Peyer's patch (tissue), 4 donors: ENCODE data around the gene FOXC1. TPM values are rescaled to one million over a fixed set of nuclear protein-coding genes. Genes with fewer than 3 reads are reported as not detected.

Experiments
- DNase-seq, 3 donors: peaks; one replicate each; pipeline ENCODE4 v3.0.0-alpha.2; 2017 to 2019
- H3K27ac ChIP-seq, 4 donors: fragments of 200-600 bp; sonication (generic); one replicate each; pipeline ENCODE4 v1.5.1; 2016 to 2019
- H3K27me3 ChIP-seq, 2 donors: fragments of 200-600 bp; sonication (generic); one replicate each; pipeline ENCODE4 v1.5.1; 2019
- H3K36me3 ChIP-seq, 3 donors: fragments of 200-600 bp; sonication (generic); one replicate each; pipeline ENCODE4 v1.5.1; 2016 to 2019
- H3K4me1 ChIP-seq, 4 donors: fragments of 200-600 bp; sonication (generic); one replicate each; pipeline ENCODE4 v1.5.1; 2016 to 2019
- H3K4me3 ChIP-seq, 4 donors: fragments of 200-600 bp; sonication (generic); 1 replicate in 3 of 4; 2 replicates in 1 of 4; pipeline ENCODE4 v1.5.1; 2016 to 2019; ENCODE audit warnings: mild to moderate bottlenecking in 1 of 4
- H3K9me3 ChIP-seq, 4 donors: fragments of 200-600 bp; sonication (generic); one replicate each; pipeline ENCODE4 v1.5.1; 2016 to 2019; ENCODE audit warnings: mild to moderate bottlenecking in 1 of 4
- CTCF ChIP-seq, 6 experiments: fragments of 450-650 bp in 4 of 6; fragments of 200-600 bp in 2 of 6; sonication (generic) in 1 of 6; IDR thresholded peaks; one replicate each; pipeline ENCODE4 v1.5.1; 2017 to 2019; ENCODE audit warnings: antibody characterized with exemption in 6 of 6, mild to moderate bottlenecking in 3 of 6, moderate library complexity in 1 of 6
- POLR2A ChIP-seq, 2 donors: fragments of 450-650 bp; IDR thresholded peaks; one replicate each; pipeline ENCODE4 v1.5.1; 2017; ENCODE audit warnings: antibody characterized with exemption in 2 of 2, mild to moderate bottlenecking in 2 of 2, moderate library complexity in 2 of 2
- total RNA-seq, 4 donors: library from RNA; depleted of rRNA; stranded (reverse); fragments of >200 nt; gene quantifications; one replicate each; pipeline ENCODE4 v1.1.0, GENCODE V29; 2016

Gene FOXC1
- total RNA-seq, 4 donors from 2014 or later: 1.6 to 3.3 (median 2.7) TPM; not detected in 1

DNA sequence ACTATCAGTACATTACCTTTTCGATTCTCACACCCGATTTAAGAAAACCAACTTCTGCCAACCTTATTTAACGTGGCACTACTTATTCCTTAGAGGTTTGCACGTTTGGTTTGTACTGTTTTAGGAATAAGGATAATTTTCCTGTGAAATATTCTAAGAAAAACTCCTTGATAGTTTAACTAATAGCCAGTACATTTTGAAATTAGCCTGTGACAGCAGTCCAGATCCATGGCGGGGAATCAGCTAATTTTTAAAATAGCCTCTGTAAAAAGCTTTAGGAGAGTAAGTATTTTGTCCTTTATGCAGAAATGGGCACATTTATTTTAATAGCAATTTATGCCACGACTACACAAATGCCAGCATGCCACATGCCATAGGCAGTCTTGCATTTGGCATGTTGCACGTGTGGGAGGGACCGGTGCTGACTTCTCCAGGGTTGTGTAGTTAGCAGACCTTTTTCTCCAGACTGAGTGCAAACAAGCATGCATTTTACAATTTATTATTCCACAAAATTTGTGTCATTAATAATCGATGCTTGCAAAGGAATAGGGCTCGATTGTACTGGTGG is 6.2 kb downstream of the FOXC1 start:
- Histone ChIP-seq H3K4me1 (peaks cover 0 to 41% (median 19%) of the 10 kb centered on the region in 4 donors), H3K27ac (no peak overlapping the region), H3K4me3 (no peak overlapping the region), H3K36me3 (peaks cover 0 to under 1% (median 0%) of the 10 kb centered on the region in 3 donors), H3K27me3 (peaks cover 7 to 55% of the 10 kb centered on the region in 2 donors), H3K9me3 (no peaks in the 10 kb centered on the region)
- no peak for DNase-seq
- TF ChIP-seq CTCF (IDR thresholded peaks at IDR 0.05) (no peak), POLR2A (IDR thresholded peaks at IDR 0.05) (no peak)

GRCh38 chr6:1616701-1617463 is 7.2 kb downstream of the FOXC1 start:
- TF ChIP-seq CTCF (IDR thresholded peaks at IDR 0.05) (no peak), POLR2A (IDR thresholded peaks at IDR 0.05) (no peak)
- Histone ChIP-seq H3K36me3 (peaks cover 0 to 6% (median 0%) of the 10 kb centered on the region in 3 donors), H3K27ac (no peak overlapping the region), H3K4me3 (no peak overlapping the region), H3K27me3 (peaks cover 7 to 47% of the 10 kb centered on the region in 2 donors), H3K9me3 (no peaks in the 10 kb centered on the region), H3K4me1 (peaks cover 0 to 36% (median 13%) of the 10 kb centered on the region in 4 donors)
- DNase-seq: peak in 1 of 3 donors; percentile 34

DNA sequence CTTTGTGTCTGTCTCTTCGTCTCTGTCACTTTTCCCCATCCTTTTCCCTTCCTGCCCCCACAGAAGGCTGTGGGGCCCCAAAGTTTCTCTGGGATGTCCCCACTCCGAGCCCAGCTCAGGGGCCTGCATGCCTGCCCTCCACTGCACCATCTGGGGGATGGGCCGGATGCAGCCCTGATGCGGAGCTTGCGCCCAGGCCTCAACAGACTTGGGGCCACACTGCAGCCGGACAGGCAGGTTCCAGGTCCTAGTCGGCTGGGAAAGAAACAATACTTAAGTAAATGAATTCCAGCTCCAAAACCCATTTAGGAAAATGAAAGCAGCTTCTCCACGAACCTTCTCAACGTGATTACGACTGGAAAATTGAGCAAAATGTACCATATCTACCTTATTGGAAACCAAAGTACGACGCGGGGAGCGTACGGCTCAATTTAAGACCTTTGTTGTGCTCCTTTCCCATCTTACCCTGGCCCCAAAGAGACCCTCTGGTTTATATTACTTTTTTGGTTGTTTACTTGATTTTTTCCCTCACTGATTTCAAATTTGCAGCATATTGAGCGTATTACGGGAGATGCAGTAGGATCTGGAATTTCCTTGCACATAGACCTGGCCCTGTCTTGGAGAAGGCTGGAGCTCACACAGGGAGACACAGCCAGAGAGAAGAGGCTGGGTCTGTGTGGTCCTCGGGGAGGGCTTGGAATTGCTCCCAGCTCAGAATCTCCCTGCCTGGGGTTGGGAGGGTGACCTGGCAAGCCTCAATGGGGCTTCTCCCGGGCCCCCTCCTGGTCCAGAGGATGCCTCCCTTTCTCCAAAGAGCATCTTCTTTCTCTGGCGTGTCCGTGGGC is 8.0 kb downstream of the FOXC1 start:
- TF ChIP-seq CTCF (IDR thresholded peaks at IDR 0.05) (no peak), POLR2A (IDR thresholded peaks at IDR 0.05) (no peak)
- H3K36me3 ChIP-seq: peaks cover 0 to 14% (median 0%) of the 10 kb centered on the region in 3 donors
- peaks cover 0 to 29% (median 10%) of the 10 kb centered on the region in 4 donors for H3K4me1 ChIP-seq
- no peaks in the 10 kb centered on the region for H3K9me3 ChIP-seq
- H3K27me3 ChIP-seq: peaks cover 7 to 40% of the 10 kb centered on the region in 2 donors
- DNase-seq: peak in 1 of 3 donors; percentile 21
- no peak overlapping the region for H3K4me3 ChIP-seq
- H3K27ac ChIP-seq: no peak overlapping the region

DNA sequence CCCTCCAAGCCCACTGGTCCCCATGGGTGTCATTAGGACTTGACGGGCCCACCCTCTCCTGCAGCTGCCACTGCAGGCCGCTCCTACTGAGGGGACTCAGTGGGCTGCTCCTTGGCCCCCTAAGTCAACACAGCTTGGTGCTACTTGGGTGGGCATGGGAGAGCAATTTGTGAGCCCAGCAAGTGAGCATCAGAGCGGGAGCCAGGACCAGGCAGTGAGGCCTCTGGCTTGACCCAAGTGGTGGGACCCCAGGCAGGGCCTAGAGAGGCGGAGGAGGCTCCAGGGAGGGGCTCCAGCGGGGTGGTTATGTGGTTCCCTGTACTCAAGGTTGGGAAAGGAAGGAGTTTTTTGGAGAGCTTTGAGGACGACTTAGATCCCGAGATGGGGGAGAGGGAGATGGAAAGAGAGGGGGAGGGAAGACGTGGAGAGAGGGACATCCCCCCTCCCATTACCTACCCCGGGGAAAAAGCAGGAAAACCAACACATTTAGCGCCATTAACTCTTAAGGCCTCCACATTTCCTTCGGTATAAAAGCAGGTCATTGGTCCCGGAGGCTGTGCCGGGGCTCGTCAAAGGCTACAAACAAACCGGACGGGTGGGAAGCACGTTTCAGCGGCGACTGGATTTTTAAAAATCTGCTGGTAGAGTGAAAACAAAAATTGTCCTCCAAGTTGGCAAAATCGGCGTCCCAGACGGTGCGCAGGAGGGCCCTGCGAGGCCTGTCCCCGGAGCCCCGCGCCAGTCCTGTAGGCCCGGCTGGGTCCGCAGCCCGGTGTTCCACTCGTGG is 8.8 kb downstream of the FOXC1 start:
- peaks cover 7 to 32% of the 10 kb centered on the region in 2 donors for H3K27me3 ChIP-seq
- TF ChIP-seq CTCF (IDR thresholded peaks at IDR 0.05) (no peak), POLR2A (IDR thresholded peaks at IDR 0.05) (no peak)
- peak in 1 of 3 donors; percentile 30 for DNase-seq

More for the DNA sequence above, 8.8 kb downstream of the FOXC1 start:
- H3K4me1 ChIP-seq: peaks cover 0 to 29% (median 10%) of the 10 kb centered on the region in 4 donors
- no peak overlapping the region for H3K27ac ChIP-seq
- peaks cover 0 to 17% (median 0%) of the 10 kb centered on the region in 3 donors for H3K36me3 ChIP-seq
- no peak overlapping the region for H3K4me3 ChIP-seq
- H3K9me3 ChIP-seq: no peaks in the 10 kb centered on the region
